Central memory CD8-positive, alpha-beta T cell (primary cell): ENCODE measurements around the gene MRPS30.
"Not testable (repeated sequence)": the region's sequence is repeated elsewhere in the genome, so short reads cannot be mapped to it uniquely, and the experiment has no call there.

Source experiments
- ATAC-seq: fragments of 150-1000 bp; cut with Tn5 transposase; replicated peaks from 2 replicates; pipeline ENCODE4 v1.10.0; 2022; ENCODE audit warnings: mild to moderate bottlenecking, moderate FRiP score, moderate number of reproducible peaks; ENCODE audit not compliant: poor library complexity, severe bottlenecking; ENCODE audit errors: extremely low read depth
- DNase-seq, 2 donors: peaks; one replicate each; pipeline ENCODE4 v3.0.0; 2021; ENCODE audit warnings: low spot score in 2 of 2
- H3K27ac Mint-ChIP-seq: one replicate; pipeline ENCODE4 v1.8.0; 2022; ENCODE audit warnings: low read depth, mild to moderate bottlenecking, moderate library complexity, mixed read lengths
- H3K27me3 Mint-ChIP-seq: one replicate; pipeline ENCODE4 v1.8.0; 2022; ENCODE audit warnings: mixed read lengths
- H3K36me3 Mint-ChIP-seq: one replicate; pipeline ENCODE4 v1.8.0; 2022; ENCODE audit warnings: mild to moderate bottlenecking, moderate library complexity, mixed read lengths; ENCODE audit not compliant: insufficient read depth
- H3K4me1 Mint-ChIP-seq: one replicate; pipeline ENCODE4 v1.8.0; 2022; ENCODE audit warnings: mixed read lengths
- H3K4me3 Mint-ChIP-seq: one replicate; pipeline ENCODE4 v1.8.0; 2022; ENCODE audit warnings: mild to moderate bottlenecking, moderate library complexity, mixed read lengths
- H3K9me3 Mint-ChIP-seq: one replicate; pipeline ENCODE4 v1.8.0; 2022; ENCODE audit warnings: mixed read lengths

MRPS30 gene

GRCh38 chr5:44794371-44794770 lies 14.4 kb upstream of the MRPS30 start:
- peaks cover 8% of the 10 kb centered on the region for H3K9me3 Mint-ChIP-seq
- no peak overlapping the region for H3K27ac Mint-ChIP-seq
- DNase-seq = no peak
- H3K4me3 Mint-ChIP-seq = no peak overlapping the region
- no peak for ATAC-seq
- no peaks in the 10 kb centered on the region for H3K36me3 Mint-ChIP-seq
- peaks cover 25% of the 10 kb centered on the region for H3K27me3 Mint-ChIP-seq
- no peaks in the 10 kb centered on the region for H3K4me1 Mint-ChIP-seq

GRCh38 chr5:44795496-44795895 lies 13.3 kb upstream of the MRPS30 start:
- H3K27ac Mint-ChIP-seq = no peak overlapping the region
- no peaks in the 10 kb centered on the region for H3K36me3 Mint-ChIP-seq
- DNase-seq = no peak
- no peak overlapping the region for H3K4me3 Mint-ChIP-seq
- no peak for ATAC-seq
- peaks cover 16% of the 10 kb centered on the region for H3K27me3 Mint-ChIP-seq
- H3K4me1 Mint-ChIP-seq = no peaks in the 10 kb centered on the region
- H3K9me3 Mint-ChIP-seq = peaks cover 8% of the 10 kb centered on the region

GRCh38 chr5:44797841-44798240 lies 10.9 kb upstream of the MRPS30 start:
- ATAC-seq (no peak), DNase-seq (no peak)
- Mint-ChIP-seq H3K4me3 (no peak overlapping the region), H3K27me3 (peaks cover 16% of the 10 kb centered on the region), H3K36me3 (no peaks in the 10 kb centered on the region), H3K9me3 (peaks cover 7% of the 10 kb centered on the region), H3K27ac (no peak overlapping the region), H3K4me1 (no peaks in the 10 kb centered on the region)

GRCh38 chr5:44801992-44802391 lies 6.8 kb upstream of the MRPS30 start:
- Mint-ChIP-seq H3K27me3 (no peaks in the 10 kb centered on the region), H3K9me3 (no peaks in the 10 kb centered on the region), H3K4me3 (no peak overlapping the region), H3K27ac (no peak overlapping the region), H3K4me1 (no peaks in the 10 kb centered on the region), H3K36me3 (no peaks in the 10 kb centered on the region)
- no peak for ATAC-seq
- no peak for DNase-seq

GRCh38 chr5:44806608-44807007 lies 2.1 kb upstream of the MRPS30 start:
- Mint-ChIP-seq H3K9me3 (no peaks in the 10 kb centered on the region), H3K27me3 (no peaks in the 10 kb centered on the region), H3K4me1 (peaks cover 13% of the 10 kb centered on the region), H3K4me3 (no peak overlapping the region), H3K36me3 (peaks cover 16% of the 10 kb centered on the region), H3K27ac (no peak overlapping the region)
- ATAC-seq (no peak), DNase-seq (no peak)

GRCh38 chr5:44807269-44807668 lies 1.5 kb upstream of the MRPS30 start:
- Mint-ChIP-seq H3K4me3 (no peak overlapping the region), H3K36me3 (peaks cover 20% of the 10 kb centered on the region), H3K4me1 (peaks cover 13% of the 10 kb centered on the region), H3K9me3 (no peaks in the 10 kb centered on the region), H3K27me3 (no peaks in the 10 kb centered on the region), H3K27ac (no peak overlapping the region)
- no peak for ATAC-seq
- DNase-seq = no peak

- Mint-ChIP-seq H3K27ac (peak overlapping the region; percentile 86), H3K36me3 (peaks cover 28% of the 10 kb centered on the region), H3K9me3 (no peaks in the 10 kb centered on the region), H3K4me1 (peaks cover 21% of the 10 kb centered on the region), H3K27me3 (no peaks in the 10 kb centered on the region), H3K4me3 (peak overlapping the region; percentile 90)
- DNase-seq = peak; percentile 10 to 28
- ATAC-seq = peak; percentile 54
These were observed 638 bp downstream of the MRPS30 start for GRCh38 chr5:44809215-44809955.

GRCh38 chr5:44809956-44810420 lies 1.2 kb downstream of the MRPS30 start:
- no peak for ATAC-seq
- Mint-ChIP-seq H3K4me3 (peak overlapping the region; percentile 90), H3K36me3 (peaks cover 35% of the 10 kb centered on the region), H3K27ac (peak overlapping the region; percentile 86), H3K4me1 (peaks cover 25% of the 10 kb centered on the region), H3K9me3 (no peaks in the 10 kb centered on the region), H3K27me3 (no peaks in the 10 kb centered on the region)
- no peak for DNase-seq

- no peaks in the 10 kb centered on the region for H3K9me3 Mint-ChIP-seq
- peaks cover 44% of the 10 kb centered on the region for H3K36me3 Mint-ChIP-seq
- DNase-seq = no peak
- no peak for ATAC-seq
- H3K4me3 Mint-ChIP-seq = no peak overlapping the region
- no peaks in the 10 kb centered on the region for H3K27me3 Mint-ChIP-seq
- peaks cover 20% of the 10 kb centered on the region for H3K4me1 Mint-ChIP-seq
- H3K27ac Mint-ChIP-seq = no peak overlapping the region
These were observed 6.0 kb downstream of the MRPS30 start for GRCh38 chr5:44814761-44815160.

- DNase-seq (no peak), ATAC-seq (no peak)
- H3K4me3 Mint-ChIP-seq = no peak overlapping the region
- no peaks in the 10 kb centered on the region for H3K27me3 Mint-ChIP-seq
- no peaks in the 10 kb centered on the region for H3K9me3 Mint-ChIP-seq
- H3K4me1 Mint-ChIP-seq = peaks cover 15% of the 10 kb centered on the region
- no peak overlapping the region for H3K27ac Mint-ChIP-seq
- peaks cover 20% of the 10 kb centered on the region for H3K36me3 Mint-ChIP-seq
These were observed 12.4 kb downstream of the MRPS30 start for GRCh38 chr5:44821164-44821563.

- DNase-seq, H3K36me3 Mint-ChIP-seq, H3K9me3 Mint-ChIP-seq, H3K27ac Mint-ChIP-seq, H3K27me3 Mint-ChIP-seq, H3K4me3 Mint-ChIP-seq, ATAC-seq: not testable (repeated sequence)
- H3K4me1 Mint-ChIP-seq = peaks cover 27% of the 10 kb centered on the region
These were observed 15.9 kb downstream of the MRPS30 start for GRCh38 chr5:44824662-44825061.

- H3K4me3 Mint-ChIP-seq = no peak overlapping the region
- H3K36me3 Mint-ChIP-seq = no peaks in the 10 kb centered on the region
- no peaks in the 10 kb centered on the region for H3K27me3 Mint-ChIP-seq
- ATAC-seq (no peak), DNase-seq (no peak)
- H3K27ac Mint-ChIP-seq = no peak overlapping the region
- no peaks in the 10 kb centered on the region for H3K9me3 Mint-ChIP-seq
- peaks cover 12% of the 10 kb centered on the region for H3K4me1 Mint-ChIP-seq
These were observed 18.9 kb downstream of the MRPS30 start for GRCh38 chr5:44827681-44828080.

GRCh38 chr5:44828719-44829118 lies 20.0 kb downstream of the MRPS30 start:
- DNase-seq (no peak), ATAC-seq (no peak)
- Mint-ChIP-seq H3K4me3 (no peak overlapping the region), H3K4me1 (peaks cover 12% of the 10 kb centered on the region), H3K9me3 (no peaks in the 10 kb centered on the region), H3K36me3 (no peaks in the 10 kb centered on the region), H3K27ac (no peak overlapping the region), H3K27me3 (no peaks in the 10 kb centered on the region)
